Erythroblast (primary cell): ENCODE measurements around the gene KCTD11.

Source experiments
- GATA1 ChIP-seq: IDR thresholded peaks from 2 replicates; pipeline ENCODE4 v1.6.1; 2011; ENCODE audit warnings: low read depth, mild to moderate bottlenecking, control low read depth, low read length, moderate library complexity
- POLR2A ChIP-seq: IDR thresholded peaks from 2 replicates; pipeline ENCODE4 v1.6.1; 2011; ENCODE audit warnings: mild to moderate bottlenecking, low read length

DNA sequence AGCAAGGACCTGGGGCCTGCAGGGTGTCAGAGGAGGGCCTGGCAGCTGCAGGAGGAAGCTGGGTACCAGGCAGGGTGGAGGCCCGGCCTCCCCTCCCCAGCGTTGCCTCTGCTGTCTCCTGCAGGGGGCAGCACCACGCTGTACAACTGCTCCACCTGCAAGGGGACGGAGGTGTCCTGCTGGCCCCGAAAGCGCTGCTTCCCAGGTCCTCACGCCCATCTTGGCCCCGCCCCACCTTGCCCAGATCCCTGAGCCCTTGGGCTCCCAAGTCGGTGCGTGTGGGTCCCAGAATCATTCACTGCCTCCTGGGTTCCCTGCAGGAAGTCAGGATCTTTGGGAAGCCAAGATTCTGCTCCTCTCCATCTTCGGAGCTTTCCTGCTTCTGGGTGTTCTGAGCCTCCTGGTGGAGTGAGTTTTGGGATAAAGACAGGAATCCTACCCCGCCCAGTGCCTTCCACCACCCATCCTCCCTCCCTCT, 4.1 kb downstream of the KCTD11 start:
- no peak for TF ChIP-seq POLR2A
- no peak for TF ChIP-seq GATA1
